Aortic smooth muscle cell (primary cell): ENCODE data around the gene CYP3A4. TPM values are rescaled to one million over a fixed set of nuclear protein-coding genes. Genes with fewer than 3 reads are reported as not detected.

Experiments
- total RNA-seq: library from RNA; depleted of rRNA; stranded (reverse); fragments of >200 nt; gene quantifications from 2 replicates; pipeline ENCODE4 v1.2.3, GENCODE V29; 2014

Gene CYP3A4
- total RNA-seq, result not detected in 2 replicates

DNA sequence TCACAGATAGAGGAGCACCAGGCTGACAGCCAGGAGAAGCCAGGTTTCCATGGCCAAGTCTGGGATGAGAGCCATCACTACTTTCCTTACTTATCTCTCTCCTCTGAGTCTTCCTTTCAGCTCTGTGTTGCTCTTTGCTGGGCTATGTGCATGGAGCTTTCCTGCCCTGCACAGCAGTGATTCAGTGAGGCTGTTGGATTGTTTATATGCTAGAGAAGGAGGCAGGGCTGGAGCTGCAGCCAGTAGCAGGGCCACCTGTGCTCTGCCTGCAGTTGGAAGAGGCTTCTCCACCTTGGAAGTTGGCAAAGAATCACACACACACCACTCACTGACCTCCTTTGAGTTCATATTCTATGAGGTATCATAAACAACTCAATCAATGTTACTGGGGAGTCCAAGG is at the start of gene CYP3A4:
TSS of gene CYP3A4 (minus strand) at position 178 of the 400 bp plus-strand sequence. CDS start at position 75, 103 bp downstream.

GRCh38 chr7:99734987-99735386 is 49.0 kb downstream of the CYP3A4 start, which contains the start of gene CYP3A7:
Gene CYP3A7 (minus strand): TSS chr7:99735196. CDS start chr7:99735093, 103 bp downstream.

Other genes with a start within 250 kb of the CYP3A4 start
- gene FAM200A, start 232.1 kb downstream of the CYP3A4 start, total RNA-seq, result 4.8 and 5.2 TPM in 2 replicates
- gene ZNF655, start 225.5 kb downstream of the CYP3A4 start, total RNA-seq, result 44.4 and 51.4 TPM in 2 replicates
- gene TMEM225B, start 185.9 kb downstream of the CYP3A4 start, total RNA-seq, result 0.62 and 2.4 TPM in 2 replicates
- gene ZSCAN25, start 167.2 kb downstream of the CYP3A4 start, total RNA-seq, result 8.8 and 10.3 TPM in 2 replicates
- not detected in 2 replicates for gene CYP3A5, start 104.2 kb downstream of the CYP3A4 start, total RNA-seq
- gene CYP3A7, start 49.0 kb downstream of the CYP3A4 start, total RNA-seq, result not detected in 2 replicates
- not detected in 2 replicates for gene CYP3A43, start 43.8 kb upstream of the CYP3A4 start, total RNA-seq
- gene OR2AE1, start 92.8 kb upstream of the CYP3A4 start, total RNA-seq, result 0.26 and 0.44 TPM in 2 replicates
- gene TRIM4, start 135.3 kb upstream of the CYP3A4 start, total RNA-seq, result 22.4 and 24.7 TPM in 2 replicates
- gene GJC3, start 145.4 kb upstream of the CYP3A4 start, total RNA-seq, result not detected in 2 replicates
- 0.13 TPM in 1 of 2 replicates, not detected in the other for gene AZGP1, start 191.8 kb upstream of the CYP3A4 start, total RNA-seq
- gene ZKSCAN1, start 231.4 kb upstream of the CYP3A4 start, total RNA-seq, result 33.3 and 42.2 TPM in 2 replicates